ENCODE measurements around the gene ITGA2B.
"Not testable (repeated sequence)": the region's sequence is repeated elsewhere in the genome, so short reads cannot be mapped to it uniquely, and the experiment has no call there.

Gene ITGA2B

GRCh38 chr17:44389281-44389680 lies at the start of gene ITGA2B:
Gene ITGA2B (minus strand): TSS chr17:44389649. CDS start chr17:44389473, 176 bp downstream.
- no peak for DNase-seq

GRCh38 chr17:44439168-44439567 lies 49.7 kb upstream of the ITGA2B start:
- DNase-seq = no peak

- DNase-seq = no peak
These were observed 49.2 kb upstream of the ITGA2B start for GRCh38 chr17:44438636-44439035.

GRCh38 chr17:44436336-44436735 lies 46.9 kb upstream of the ITGA2B start:
- DNase-seq = no peak

- no peak for DNase-seq
These were observed 43.1 kb upstream of the ITGA2B start for GRCh38 chr17:44432254-44433157.

- no peak for DNase-seq
These were observed 35.5 kb upstream of the ITGA2B start for GRCh38 chr17:44424828-44425461.

- DNase-seq = peak; percentile 89
These were observed 28.1 kb upstream of the ITGA2B start for GRCh38 chr17:44417553-44417952.

- no peak for DNase-seq
These were observed 27.3 kb upstream of the ITGA2B start for GRCh38 chr17:44416558-44417289.

- DNase-seq = no peak
These were observed 25.1 kb upstream of the ITGA2B start for GRCh38 chr17:44414394-44415155.

GRCh38 chr17:44409309-44410028 lies 20.0 kb upstream of the ITGA2B start:
- DNase-seq = no peak

- no peak for DNase-seq
These were observed 19.3 kb upstream of the ITGA2B start for GRCh38 chr17:44408786-44409185.

- DNase-seq = no peak
These were observed 13.2 kb upstream of the ITGA2B start for GRCh38 chr17:44402564-44403172.

GRCh38 chr17:44400226-44400847 lies 10.9 kb upstream of the ITGA2B start:
- DNase-seq = no peak

GRCh38 chr17:44398692-44399691 lies 9.5 kb upstream of the ITGA2B start:
- DNase-seq = no peak

- DNase-seq = no peak
These were observed 8.3 kb upstream of the ITGA2B start for GRCh38 chr17:44397479-44398440.

GRCh38 chr17:44396946-44397345 lies 7.5 kb upstream of the ITGA2B start:
- no peak for DNase-seq

- no peak for DNase-seq
These were observed 5.4 kb upstream of the ITGA2B start for GRCh38 chr17:44394833-44395232.

GRCh38 chr17:44394112-44394511 lies 4.7 kb upstream of the ITGA2B start:
- DNase-seq = not testable (repeated sequence)
